SK-N-SH treated with all-trans-retinoic acid at 6 μM for 48 hours (cell line): ENCODE results near the gene NRSN1.

Source experiments
- ATAC-seq: fragments of 200-7000 bp; cut with Tn5 transposase; 3 replicates; pipeline ENCODE4 v1.9.1; 2020; ENCODE audit warnings: mild to moderate bottlenecking, moderate library complexity
- ARNTL ChIP-seq: fragments of 450-650 bp; formaldehyde crosslinking; IDR thresholded peaks from 2 replicates; pipeline ENCODE4 v1.5.0; 2020; ENCODE audit warnings: low read depth, mild to moderate bottlenecking, moderate library complexity, borderline replicate concordance
- CSRNP3 ChIP-seq: fragments of 250-450 bp; sonication (Bioruptor Pico); IDR thresholded peaks from 2 replicates; pipeline ENCODE4 v1.5.1; 2021; ENCODE audit warnings: mild to moderate bottlenecking, moderate library complexity
- ESRRG ChIP-seq: fragments of 250-450 bp; sonication (Bioruptor Pico); IDR thresholded peaks from 2 replicates; pipeline ENCODE4 v1.6.1; 2021; ENCODE audit warnings: mild to moderate bottlenecking
- GLIS3 ChIP-seq: fragments of 250-450 bp; sonication (Bioruptor Pico); IDR thresholded peaks from 2 replicates; pipeline ENCODE4 v1.5.0; 2020; ENCODE audit warnings: mild to moderate bottlenecking, moderate library complexity
- ISL1 ChIP-seq: fragments of 250-450 bp; sonication (Bioruptor Pico); IDR thresholded peaks from 2 replicates; pipeline ENCODE4 v2.1.2; 2022; ENCODE audit warnings: mild to moderate bottlenecking, moderate library complexity
- OSR1 ChIP-seq: fragments of 250-450 bp; sonication (Bioruptor Pico); IDR thresholded peaks from 2 replicates; pipeline ENCODE4 v1.8.0; 2022; ENCODE audit warnings: moderate library complexity, mild to moderate bottlenecking, inconsistent platforms
- PPARA ChIP-seq: fragments of 250-450 bp; sonication (Bioruptor Pico); IDR thresholded peaks from 2 replicates; pipeline ENCODE4 v1.5.0; 2020; ENCODE audit warnings: mild to moderate bottlenecking, borderline replicate concordance
- RARB ChIP-seq: fragments of 250-450 bp; sonication (Bioruptor Pico); IDR thresholded peaks from 2 replicates; pipeline ENCODE4 v1.8.0; 2021; ENCODE audit warnings: mild to moderate bottlenecking, moderate library complexity
- SNAI2 ChIP-seq: fragments of 250-450 bp; sonication (Bioruptor Pico); IDR thresholded peaks from 2 replicates; pipeline ENCODE4 v1.5.0; 2020; ENCODE audit warnings: mild to moderate bottlenecking, moderate library complexity
- TCF4 ChIP-seq: fragments of 250-450 bp; sonication (Bioruptor Pico); IDR thresholded peaks from 2 replicates; pipeline ENCODE4 v1.8.0; 2021; ENCODE audit warnings: mild to moderate bottlenecking, moderate library complexity, borderline replicate concordance
- TOX ChIP-seq: fragments of 250-450 bp; sonication (Bioruptor Pico); IDR thresholded peaks from 2 replicates; pipeline ENCODE4 v1.8.0; 2021; ENCODE audit warnings: mild to moderate bottlenecking, moderate library complexity, borderline replicate concordance
- ZC3H10 ChIP-seq: fragments of 250-450 bp; sonication (Bioruptor Pico); IDR thresholded peaks from 2 replicates; pipeline ENCODE4 v1.5.1; 2021; ENCODE audit warnings: mild to moderate bottlenecking, moderate library complexity
- ZFP3 ChIP-seq: fragments of 250-450 bp; sonication (Bioruptor Pico); IDR thresholded peaks from 2 replicates; pipeline ENCODE4 v1.5.0; 2020; ENCODE audit warnings: mild to moderate bottlenecking, moderate library complexity
- ZFP30 ChIP-seq: fragments of 450-650 bp; formaldehyde crosslinking; IDR thresholded peaks from 2 replicates; pipeline ENCODE4 v1.5.0; 2022; ENCODE audit warnings: mild to moderate bottlenecking, moderate library complexity
- ZNF565 ChIP-seq: fragments of 450-650 bp; formaldehyde crosslinking; conservative IDR thresholded peaks from 2 replicates; pipeline ENCODE4 v1.5.0; 2020; ENCODE audit warnings: low read depth, mild to moderate bottlenecking, moderate library complexity
- ZNF70 ChIP-seq: fragments of 450-650 bp; formaldehyde crosslinking; IDR thresholded peaks from 2 replicates; pipeline ENCODE4 v1.5.0; 2020; ENCODE audit warnings: mild to moderate bottlenecking, moderate library complexity
- ZNF8 ChIP-seq: fragments of 450-650 bp; formaldehyde crosslinking; IDR thresholded peaks from 2 replicates; pipeline ENCODE4 v1.5.0; 2020; ENCODE audit warnings: mild to moderate bottlenecking, moderate library complexity
- TF ChIP-seq, protein P1 (sequence below): fragments of 250-450 bp; sonication (Bioruptor Pico); IDR thresholded peaks from 2 replicates; pipeline ENCODE4 v1.5.0; 2020; ENCODE audit warnings: mild to moderate bottlenecking, moderate library complexity

NRSN1 gene

DNA sequence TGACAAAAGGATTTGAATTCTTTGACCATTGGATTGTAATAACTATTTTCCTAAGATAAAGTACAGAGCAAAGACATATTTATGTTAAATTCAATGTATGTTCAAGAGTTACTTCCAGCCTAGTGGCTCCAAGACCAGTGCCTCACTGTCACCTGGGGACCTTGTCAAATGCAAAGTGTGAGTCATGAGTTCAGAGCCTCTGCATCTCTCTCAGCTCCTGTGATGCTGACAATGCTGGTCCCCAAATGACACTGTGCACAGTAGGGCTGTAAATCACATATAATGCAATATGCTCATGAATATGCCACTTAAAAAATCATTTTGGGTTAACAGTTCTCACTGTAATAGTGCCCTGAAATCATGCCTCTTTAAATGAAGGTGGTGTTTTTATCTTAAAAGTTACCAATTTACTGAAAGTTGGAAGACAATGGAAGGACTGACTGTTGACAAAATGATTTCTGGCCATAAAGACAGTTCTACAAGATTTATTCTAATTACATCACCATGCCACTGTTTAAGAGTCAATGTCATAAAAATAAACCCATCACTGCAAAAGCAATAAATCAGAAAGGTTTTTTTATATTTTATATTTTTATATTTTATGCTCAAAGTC lies 62.1 kb downstream of the NRSN1 start (continued):
- TF ChIP-seq ZFP30 (CRISPR knock-in tag) (no peak), OSR1 (CRISPR knock-in tag) (no peak)
- TF ChIP-seq, protein P1, sequence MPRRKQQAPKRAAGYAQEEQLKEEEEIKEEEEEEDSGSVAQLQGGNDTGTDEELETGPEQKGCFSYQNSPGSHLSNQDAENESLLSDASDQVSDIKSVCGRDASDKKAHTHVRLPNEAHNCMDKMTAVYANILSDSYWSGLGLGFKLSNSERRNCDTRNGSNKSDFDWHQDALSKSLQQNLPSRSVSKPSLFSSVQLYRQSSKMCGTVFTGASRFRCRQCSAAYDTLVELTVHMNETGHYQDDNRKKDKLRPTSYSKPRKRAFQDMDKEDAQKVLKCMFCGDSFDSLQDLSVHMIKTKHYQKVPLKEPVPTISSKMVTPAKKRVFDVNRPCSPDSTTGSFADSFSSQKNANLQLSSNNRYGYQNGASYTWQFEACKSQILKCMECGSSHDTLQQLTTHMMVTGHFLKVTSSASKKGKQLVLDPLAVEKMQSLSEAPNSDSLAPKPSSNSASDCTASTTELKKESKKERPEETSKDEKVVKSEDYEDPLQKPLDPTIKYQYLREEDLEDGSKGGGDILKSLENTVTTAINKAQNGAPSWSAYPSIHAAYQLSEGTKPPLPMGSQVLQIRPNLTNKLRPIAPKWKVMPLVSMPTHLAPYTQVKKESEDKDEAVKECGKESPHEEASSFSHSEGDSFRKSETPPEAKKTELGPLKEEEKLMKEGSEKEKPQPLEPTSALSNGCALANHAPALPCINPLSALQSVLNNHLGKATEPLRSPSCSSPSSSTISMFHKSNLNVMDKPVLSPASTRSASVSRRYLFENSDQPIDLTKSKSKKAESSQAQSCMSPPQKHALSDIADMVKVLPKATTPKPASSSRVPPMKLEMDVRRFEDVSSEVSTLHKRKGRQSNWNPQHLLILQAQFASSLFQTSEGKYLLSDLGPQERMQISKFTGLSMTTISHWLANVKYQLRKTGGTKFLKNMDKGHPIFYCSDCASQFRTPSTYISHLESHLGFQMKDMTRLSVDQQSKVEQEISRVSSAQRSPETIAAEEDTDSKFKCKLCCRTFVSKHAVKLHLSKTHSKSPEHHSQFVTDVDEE (CRISPR knock-in tag), result no peak

DNA sequence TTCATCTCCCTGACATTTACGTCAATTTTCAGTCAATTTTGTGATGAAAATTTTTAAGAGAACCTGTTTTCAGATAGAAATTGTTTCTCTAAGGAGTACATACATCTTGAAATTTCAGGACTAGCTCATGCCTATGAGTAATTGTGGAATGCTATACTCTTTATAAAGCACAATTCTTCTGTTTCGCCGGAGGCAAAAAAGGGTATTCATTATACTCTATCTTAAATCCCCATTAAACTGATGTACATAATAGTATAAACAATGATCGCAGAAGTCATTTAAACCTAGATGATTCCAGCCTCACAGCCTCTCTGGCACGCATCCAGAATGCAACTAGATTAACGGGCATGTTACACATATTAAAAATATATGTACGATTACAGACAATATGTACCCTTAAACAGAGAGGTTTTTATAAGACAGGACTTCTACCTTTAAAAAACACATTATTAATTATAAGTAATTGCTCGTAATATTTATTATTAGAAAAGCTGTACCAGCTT lies 62.6 kb downstream of the NRSN1 start:
- TF ChIP-seq SNAI2 (CRISPR knock-in tag), result no peak
- no peak for TF ChIP-seq ZNF565 (CRISPR knock-in tag)

DNA sequence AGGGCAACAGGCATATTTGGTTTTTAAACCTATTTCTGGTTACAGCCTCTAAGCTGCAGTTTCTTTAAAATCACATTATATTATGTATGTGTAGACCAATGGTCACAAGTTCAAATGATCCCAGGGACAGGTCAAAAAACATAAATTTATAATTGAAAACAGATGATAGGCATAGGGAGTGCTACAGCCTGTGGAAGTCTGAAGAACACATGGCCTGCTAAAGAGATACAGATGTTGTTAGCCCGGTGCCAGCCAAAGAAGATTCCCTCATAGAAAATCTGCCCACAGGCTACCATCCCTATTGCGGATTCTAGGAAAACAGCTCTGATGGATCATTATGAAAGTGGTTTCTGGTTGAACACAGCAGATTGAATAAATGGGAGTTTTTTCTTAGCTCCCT lies 65.3 kb downstream of the NRSN1 start:
- no peak; the same call in 2 of the 3 replicates for ATAC-seq
- TF ChIP-seq, protein P1 (CRISPR knock-in tag), result peak; percentile 68; the same call in 1 of the 2 replicates
- TF ChIP-seq TCF4 (CRISPR knock-in tag), result peak; percentile 98
- TF ChIP-seq PPARA, result no peak
- no peak for TF ChIP-seq ZNF565 (CRISPR knock-in tag)
- no peak for TF ChIP-seq ZNF70 (CRISPR knock-in tag)

More for the DNA sequence above, 62.6 kb downstream of the NRSN1 start:
- ATAC-seq, result no peak

GRCh38 chr6:24193364-24193763 lies 67.3 kb downstream of the NRSN1 start:
- no peak for ATAC-seq
- TF ChIP-seq ZNF8 (CRISPR knock-in tag) (no peak), ZFP30 (CRISPR knock-in tag) (no peak), ESRRG (no peak), GLIS3 (no peak), CSRNP3 (no peak), ZFP3 (CRISPR knock-in tag) (no peak), ZC3H10 (no peak), SNAI2 (CRISPR knock-in tag) (no peak), ISL1 (CRISPR knock-in tag) (no peak)

DNA sequence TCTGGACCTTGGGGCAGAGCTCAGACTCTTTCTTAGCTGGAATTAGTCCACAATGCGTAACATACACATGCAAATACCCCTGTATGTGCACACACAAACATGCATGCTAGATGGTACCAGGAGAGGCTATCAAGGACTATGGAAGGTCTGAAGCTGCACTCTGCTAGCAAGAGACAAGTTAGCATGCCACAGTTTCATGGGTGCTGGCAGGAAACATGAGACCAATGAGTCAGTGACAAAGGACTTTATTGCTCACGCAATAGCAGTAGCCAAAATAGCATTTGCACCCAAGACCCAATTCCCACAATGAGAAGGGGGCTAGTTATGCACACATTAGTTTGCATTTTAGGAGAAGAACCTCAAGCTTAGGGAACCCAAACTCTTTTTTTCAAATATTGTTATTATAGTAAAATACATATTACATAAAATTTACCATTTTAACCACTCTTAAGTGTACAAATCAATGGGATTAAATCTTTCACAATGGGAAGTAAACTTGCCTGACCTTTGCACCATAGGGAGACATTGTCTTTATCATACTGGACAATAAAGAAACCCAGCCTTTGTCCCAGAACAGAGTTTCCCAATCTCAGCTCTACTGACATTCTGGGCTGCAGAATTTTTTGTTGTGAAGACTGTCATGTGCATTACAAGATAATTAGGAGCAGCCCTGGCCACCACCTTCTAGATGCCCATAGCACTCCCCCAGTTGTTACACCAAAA lies 69.1 kb downstream of the NRSN1 start:
- TF ChIP-seq, protein P1 (CRISPR knock-in tag), result no peak
- TF ChIP-seq ZC3H10 (no peak), TOX (CRISPR knock-in tag) (no peak), ESRRG (no peak), PPARA (no peak), ARNTL (no peak), GLIS3 (no peak), RARB (CRISPR knock-in tag) (no peak)
- no peak for ATAC-seq
